H1 (cell line): ENCODE data around the gene TMEM220. TPM values are rescaled to one million over a fixed set of nuclear protein-coding genes. Genes with fewer than 3 reads are reported as not detected.

Experiments
- KDM1A ChIP-seq: fragments of 200-600, 300-600 bp; sonication (generic); IDR thresholded peaks from 2 replicates; pipeline ENCODE4 v1.7.1; 2016; ENCODE audit warnings: mild to moderate bottlenecking, low read length, borderline replicate concordance
- RNF2 ChIP-seq: fragments of 200-900, 300-1000 bp; sonication (generic); IDR thresholded peaks from 2 replicates; pipeline ENCODE4 v1.7.1; 2016; ENCODE audit warnings: borderline replicate concordance, low read depth, mild to moderate bottlenecking, antibody characterized with exemption, low read length; ENCODE audit not compliant: poor library complexity, severe bottlenecking; ENCODE audit errors: missing control alignments
- USF2 ChIP-seq: IDR thresholded peaks from 2 replicates; pipeline ENCODE4 v1.6.1; 2011; ENCODE audit warnings: low read length, improper control_type of control experiment
- polyA plus RNA-seq, 7 experiments: library from polyadenylated mRNA; depleted of rRNA in 3 of 7; stranded (reverse) in 5 of 7; unstranded in 2 of 7; fragments of >200 nt in 5 of 7; fragments of 200-250 nt in 2 of 7; gene quantifications; 1 replicate in 5 of 7; 2 replicates in 1 of 7; 4 replicates in 1 of 7; pipeline versions ENCODE4 v1.2.1 to v1.2.3, GENCODE V29; 2011 to 2013; ENCODE audit warnings: missing spikeins in 2 of 7, mixed read lengths in 2 of 7
- total RNA-seq: library from RNA; stranded (reverse); fragmentation: NEBNext Ultra II Directional; extraction: Animal tissue kit (Norgen Biotek cat#: 25700); gene quantifications from 2 replicates; pipeline ENCODE4 v1.2.1, GENCODE V29; 2021

Gene TMEM220
- total and polyA plus RNA-seq, 2 of the 8 experiments (the other 6 are each of a cell fraction or from before 2014, with no cell fraction given): 3.8 to 4.1 TPM

GRCh38 chr17:10777131-10777807 lies 47.4 kb upstream of the TMEM220 start (continued):
- TF ChIP-seq KDM1A: no peak
- no peak for TF ChIP-seq USF2
- no peak for TF ChIP-seq RNF2
